HepG2 (cell line): ENCODE measurements around the gene UXS1. TPM values are rescaled to one million over a fixed set of nuclear protein-coding genes. Genes with fewer than 3 reads are reported as not detected.

Experiments
- ATAC-seq: fragments of 200-7000 bp; cut with Tn5 transposase; 3 replicates; pipeline ENCODE4 v1.9.1; 2020; ENCODE audit warnings: mild to moderate bottlenecking, moderate library complexity
- BruUV-seq: library from RNA; stranded (reverse); fragments of 400-500 nt; replicated peaks from 2 replicates; lab custom pipeline; 2021; lab: Mats Ljungman, UMichigan
- CTCF ChIA-PET: fragments of 300-600 bp; formaldehyde crosslinking; extraction: SDS; loops from one replicate; lab custom pipeline; 2021; ENCODE audit warnings: low total read pairs, inconsistent platforms, low intra/inter-chr PET ratio; lab: Yijun Ruan, JAX
- POLR2A ChIA-PET: fragments of 350-600 bp; sonication (Branson Sonifier 250); formaldehyde crosslinking; loops from one replicate; lab custom pipeline; 2020; ENCODE audit warnings: antibody characterized with exemption, inconsistent platforms; lab: Yijun Ruan, JAX
- DNase-seq: peaks from one replicate; pipeline ENCODE4 v3.0.0-alpha.2; 2015; ENCODE audit warnings: low spot score
- FAIRE-seq: peaks from 3 replicates; lab custom pipeline; 2011; peaks lifted over from hg19 to GRCh38; lab: Jason Lieb, UNC
- H2AFZ ChIP-seq: one replicate; pipeline ENCODE4 v1.6.1; 2011; ENCODE audit warnings: low read length, inconsistent platforms
- H3K27ac ChIP-seq: fragments of 300-600 bp; 3 replicates; pipeline ENCODE4 v1.8.0; 2011; ENCODE audit warnings: mixed run types, mild to moderate bottlenecking, mixed read lengths, low read length, inconsistent platforms; ENCODE audit not compliant: insufficient read depth; ENCODE audit errors: extremely low read length
- H3K27me3 ChIP-seq, 2 experiments: fragments of 200-600 bp in 1 of 2; 2 replicates in 1 of 2; 3 replicates in 1 of 2; pipeline versions ENCODE4 v1.6.0 to v1.8.0; 2011; ENCODE audit warnings: low read length in 2 of 2, mild to moderate bottlenecking in 2 of 2, moderate library complexity in 2 of 2, inconsistent platforms in 1 of 2; ENCODE audit not compliant: insufficient read depth in 2 of 2, control insufficient read depth in 1 of 2
- H3K36me3 ChIP-seq, 2 experiments: fragments of 200-600 bp in 1 of 2; replicated peaks in 1 of 2; 2 replicates in 1 of 2; 3 replicates in 1 of 2; pipeline versions ENCODE4 v1.5.1 to v1.8.0; 2011; ENCODE audit warnings: low read length in 2 of 2, inconsistent platforms in 1 of 2; ENCODE audit not compliant: insufficient read depth in 2 of 2, control insufficient read depth in 1 of 2
- H3K4me1 ChIP-seq: 2 replicates; pipeline ENCODE4 v1.5.1; 2012; ENCODE audit warnings: low read length, inconsistent platforms; ENCODE audit not compliant: insufficient read depth
- H3K4me2 ChIP-seq: 2 replicates; pipeline ENCODE4 v1.6.0; 2011; ENCODE audit warnings: low read depth, low read length, inconsistent platforms
- H3K4me3 ChIP-seq, 3 experiments: fragments of 200-600 bp in 1 of 3; sonication (generic), shearing (Covaris generic) in 1 of 3; replicated peaks in 1 of 3; 2 replicates each; pipeline ENCODE4 v1.5.1; 2011 to 2016; ENCODE audit warnings: low read length in 3 of 3, inconsistent platforms in 2 of 3, low read depth in 2 of 3, mild to moderate bottlenecking in 2 of 3, control low read depth in 1 of 3, mixed read lengths in 1 of 3; ENCODE audit not compliant: insufficient read depth in 1 of 3
- H3K79me2 ChIP-seq: one replicate; pipeline ENCODE4 v1.6.1; 2011; ENCODE audit warnings: low read length, inconsistent platforms; ENCODE audit not compliant: insufficient read depth
- H3K9ac ChIP-seq: 2 replicates; pipeline ENCODE4 v1.6.0; 2011; ENCODE audit warnings: mild to moderate bottlenecking, low read depth, low read length, inconsistent platforms; ENCODE audit not compliant: insufficient read depth
- H3K9me3 ChIP-seq: 2 replicates; pipeline ENCODE4 v1.5.1; 2012; ENCODE audit warnings: mild to moderate bottlenecking, low read length
- H4K20me1 ChIP-seq: 2 replicates; pipeline ENCODE4 v1.6.0; 2011; ENCODE audit warnings: inconsistent platforms, mild to moderate bottlenecking, low read length, moderate library complexity; ENCODE audit not compliant: insufficient read depth
- CBFB ChIP-seq: sonication (generic); formaldehyde crosslinking; IDR thresholded peaks from 2 replicates; pipeline ENCODE4 v1.4.0; 2020; ENCODE audit warnings: missing genetic modification reagents
- EED ChIP-seq: sonication (generic); formaldehyde crosslinking; IDR thresholded peaks from 2 replicates; pipeline ENCODE4 v1.5.0; 2020; ENCODE audit warnings: mild to moderate bottlenecking, missing genetic modification reagents
- JUND ChIP-seq: sonication (generic); formaldehyde crosslinking; IDR thresholded peaks from 2 replicates; pipeline ENCODE4 v1.8.0; 2022; ENCODE audit warnings: mild to moderate bottlenecking, missing genetic modification reagents
- RAD21 ChIP-seq: fragments of 450-650 bp; formaldehyde crosslinking; IDR thresholded peaks from 2 replicates; pipeline ENCODE4 v1.5.0; 2020; ENCODE audit warnings: mild to moderate bottlenecking
- RBM22 ChIP-seq: fragments of 200-400 bp; formaldehyde crosslinking; optimal IDR thresholded peaks from 2 replicates; pipeline ENCODE3; 2017; ENCODE audit warnings: mild to moderate bottlenecking, low read length, moderate library complexity
- SETDB1 ChIP-seq: sonication (generic); formaldehyde crosslinking; IDR thresholded peaks from 2 replicates; pipeline ENCODE4 v1.5.1; 2020; ENCODE audit warnings: missing genetic modification reagents, mild to moderate bottlenecking, borderline replicate concordance
- SMC3 ChIP-seq: IDR thresholded peaks from 2 replicates; pipeline ENCODE4 v1.6.1; 2011; ENCODE audit warnings: low read length, improper control_type of control experiment
- SMYD3 ChIP-seq: sonication (generic); formaldehyde crosslinking; IDR thresholded peaks from 2 replicates; pipeline ENCODE4 v1.8.1; 2023; ENCODE audit warnings: mild to moderate bottlenecking, missing genetic modification reagents
- STAG1 ChIP-seq: sonication (generic); formaldehyde crosslinking; IDR thresholded peaks from 2 replicates; pipeline ENCODE4 v1.4.0; 2020; ENCODE audit warnings: missing genetic modification reagents
- TEAD3 ChIP-seq: optimal IDR thresholded peaks from 2 replicates; pipeline ENCODE3; 2016; ENCODE audit warnings: borderline replicate concordance
- ZBTB20 ChIP-seq: sonication (generic); formaldehyde crosslinking; IDR thresholded peaks from 2 replicates; pipeline ENCODE4 v1.8.1; 2023; ENCODE audit warnings: missing genetic modification reagents, low read depth, mild to moderate bottlenecking, borderline replicate concordance
- ZFP36 ChIP-seq: fragments of 150-350 bp; IDR thresholded peaks from 2 replicates; pipeline ENCODE4 v1.6.1; 2018; ENCODE audit warnings: borderline replicate concordance, low read length, low read depth; ENCODE audit not compliant: partially characterized antibody
- ZNF432 ChIP-seq: sonication (generic); formaldehyde crosslinking; IDR thresholded peaks from 2 replicates; pipeline ENCODE4 v1.5.0; 2020; ENCODE audit warnings: missing genetic modification reagents, mild to moderate bottlenecking, borderline replicate concordance
- ZNF563 ChIP-seq: sonication (generic); formaldehyde crosslinking; IDR thresholded peaks from 2 replicates; pipeline ENCODE4 v1.8.0; 2022; ENCODE audit warnings: mild to moderate bottlenecking, moderate library complexity, missing genetic modification reagents
- ZNF616 ChIP-seq: sonication (generic); formaldehyde crosslinking; IDR thresholded peaks from 2 replicates; pipeline ENCODE4 v1.5.0; 2020; ENCODE audit warnings: low read depth, mild to moderate bottlenecking, missing genetic modification reagents
- WGBS: methylation state at CpG from one replicate; pipeline ENCODE4 v1.1.6; 2017; ENCODE audit warnings: low lambda C conversion rate; 5-methylcytosine and 5-hydroxymethylcytosine counted together
- in situ Hi-C: cut with HindIII; loops from 2 replicates; pipeline ENCODE4 v1.10.0; 2017; ENCODE audit warnings: low pct_unique_long_range_greater_than_20kb; ENCODE audit not compliant: extremely low pct_ligation_motif_present
- intact Hi-C: fragments of 100-400 bp; cut with micrococcal nuclease; formaldehyde crosslinking; loops from one replicate; pipeline ENCODE4 v1.10.0; 2022; ENCODE audit not compliant: unreplicated experiment
- polyA plus RNA-seq, 8 experiments: library from polyadenylated mRNA; depleted of rRNA in 3 of 8; stranded (reverse) in 7 of 8; unstranded in 1 of 8; fragments of >200 nt; fragmentation: Illumina TruSeq in 4 of 8; extraction: Trizol in 4 of 8; gene quantifications; 2 replicates each; pipeline versions ENCODE4 v1.2.1 to v1.2.3, GENCODE V29; 2011 to 2016; ENCODE audit warnings: low read depth in 4 of 8, missing spikeins in 1 of 8, mixed read lengths in 1 of 8; ENCODE audit not compliant: insufficient read depth in 1 of 8
- total RNA-seq, 5 experiments: library from RNA; depleted of rRNA; stranded (reverse); fragments of >200 nt; fragmentation: Illumina TruSeq; extraction: Trizol; gene quantifications; 2 replicates each; pipeline ENCODE4 v1.2.3, GENCODE V29; 2016; ENCODE audit warnings: low read depth in 1 of 5
- TF ChIP-seq, protein P1 (sequence below): sonication (generic); formaldehyde crosslinking; IDR thresholded peaks from 2 replicates; pipeline ENCODE4 v1.5.0; 2020; ENCODE audit warnings: mild to moderate bottlenecking, low read depth, missing genetic modification reagents, borderline replicate concordance
- TF ChIP-seq, protein P2 (sequence below): sonication (generic); formaldehyde crosslinking; IDR thresholded peaks from 2 replicates; pipeline ENCODE4 v1.4.0; 2020; ENCODE audit warnings: missing genetic modification reagents

Gene UXS1
- total and polyA plus RNA-seq, 2 of the 13 experiments (the other 11 are each of a cell fraction or from before 2014, with no cell fraction given), result 53.3 to 110 TPM

DNA sequence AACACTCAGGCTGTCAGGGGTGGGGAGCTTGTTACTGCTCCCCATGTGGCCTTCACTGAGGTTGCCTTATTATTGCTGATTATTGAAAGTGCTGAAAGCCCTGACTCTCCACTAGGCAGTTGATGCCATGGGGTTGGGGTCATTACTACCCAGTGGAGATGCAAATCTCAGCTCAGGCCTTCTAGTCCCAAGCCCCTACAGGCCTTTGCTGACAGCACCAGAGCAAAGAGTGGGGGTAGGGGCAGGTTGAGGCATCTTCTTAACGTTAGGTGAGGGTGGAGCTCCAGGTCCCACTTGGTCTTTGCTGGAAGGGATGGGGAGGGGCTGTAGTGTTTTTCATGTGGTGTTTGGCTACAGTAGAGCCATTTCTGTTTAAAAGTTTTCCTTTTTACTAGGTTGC lies 104.5 kb downstream of the UXS1 start:
- no peaks in the 10 kb centered on the region for H3K27me3 ChIP-seq
- H3K9me3 ChIP-seq, result no peaks in the 10 kb centered on the region
- ChIA-PET POLR2A (no interaction called here), CTCF (no interaction called here)
- H2AFZ ChIP-seq, result no peak overlapping the region
- no peak for FAIRE-seq
- BruUV-seq, result no TSS peak
- in situ Hi-C loops (no loop called here), intact Hi-C loops (no loop called here)
- H3K4me3 ChIP-seq, result no peak overlapping the region
- H3K4me2 ChIP-seq, result no peak overlapping the region
- 56% methylated on average over 1 of the region's 1 CpG for WGBS
- H4K20me1 ChIP-seq, result no peaks in the 10 kb centered on the region
- DNase-seq, result no peak
- H3K36me3 ChIP-seq, result peaks cover 0 to 13% of the 10 kb centered on the region in 2 experiments; a peak in 3 of 5 replicates
- H3K4me1 ChIP-seq, result no peaks in the 10 kb centered on the region
- TF ChIP-seq, protein P1, sequence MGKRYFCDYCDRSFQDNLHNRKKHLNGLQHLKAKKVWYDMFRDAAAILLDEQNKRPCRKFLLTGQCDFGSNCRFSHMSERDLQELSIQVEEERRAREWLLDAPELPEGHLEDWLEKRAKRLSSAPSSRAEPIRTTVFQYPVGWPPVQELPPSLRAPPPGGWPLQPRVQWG, result no peak
- TF ChIP-seq ZBTB20 (CRISPR knock-in tag) (no peak), RBM22 (peak; percentile 65), JUND (CRISPR knock-in tag) (no peak), ZNF563 (CRISPR knock-in tag) (no peak), ZNF616 (CRISPR knock-in tag) (no peak)
- H3K9ac ChIP-seq, result no peak overlapping the region
- no peak overlapping the region for H3K27ac ChIP-seq
- ATAC-seq, result peak; percentile 18; the same call in 2 of the 3 replicates
- no peaks in the 10 kb centered on the region for H3K79me2 ChIP-seq

DNA sequence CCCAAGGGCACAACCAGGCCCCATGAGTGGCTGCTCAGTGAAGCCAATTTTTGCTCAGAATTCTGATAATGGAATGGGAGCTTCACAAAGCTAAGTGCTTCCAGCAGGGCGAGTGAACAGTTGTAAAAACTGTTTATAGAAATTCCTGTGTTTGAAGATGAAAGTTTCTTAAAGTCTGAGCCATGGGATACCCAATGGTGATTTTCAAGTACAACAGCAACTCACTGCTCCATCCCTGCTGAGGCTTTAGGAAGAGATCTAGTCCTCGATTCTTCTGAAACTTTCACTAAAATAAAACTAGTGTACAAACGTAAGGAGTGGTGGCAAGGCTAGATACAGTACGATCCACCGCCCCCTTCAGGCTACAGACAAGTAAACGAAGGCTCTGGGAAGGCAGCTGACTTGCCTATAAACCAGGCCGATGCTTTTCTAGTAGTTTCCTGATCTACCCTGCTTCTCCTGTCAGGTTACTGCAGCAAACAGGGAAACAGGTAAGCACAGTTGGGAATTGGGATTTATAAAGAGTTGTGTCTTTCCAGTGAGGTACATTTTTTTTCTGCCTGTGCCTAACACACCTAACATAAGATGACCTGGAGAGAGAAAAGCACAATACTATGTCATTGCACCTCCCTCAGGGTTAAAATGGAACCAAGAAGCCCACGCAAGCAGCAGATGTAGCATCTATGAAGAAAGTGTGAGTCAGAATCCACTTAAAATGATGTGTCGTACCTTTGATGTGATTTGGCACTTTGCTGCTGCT lies 108.7 kb downstream of the UXS1 start:
- CTCF ChIA-PET, result interaction anchor here (1.9 kb wide), 1 partner anchor 188 kb away, joined by 14 read pairs; no protein-coding TSS in a partner anchor
- peak; percentile 54 for FAIRE-seq
- no peak for TF ChIP-seq TEAD3 (CRISPR knock-in tag)
- TF ChIP-seq EED, result no peak
- TF ChIP-seq SMYD3, result no peak
- peak; percentile 77 for TF ChIP-seq STAG1 (CRISPR knock-in tag)
- TF ChIP-seq ZNF432, result no peak
- TF ChIP-seq ZFP36, result no peak
- peak; percentile 68; the same call in 1 of the 2 replicates for TF ChIP-seq RAD21 (CRISPR knock-in tag)
- TF ChIP-seq, protein P2, sequence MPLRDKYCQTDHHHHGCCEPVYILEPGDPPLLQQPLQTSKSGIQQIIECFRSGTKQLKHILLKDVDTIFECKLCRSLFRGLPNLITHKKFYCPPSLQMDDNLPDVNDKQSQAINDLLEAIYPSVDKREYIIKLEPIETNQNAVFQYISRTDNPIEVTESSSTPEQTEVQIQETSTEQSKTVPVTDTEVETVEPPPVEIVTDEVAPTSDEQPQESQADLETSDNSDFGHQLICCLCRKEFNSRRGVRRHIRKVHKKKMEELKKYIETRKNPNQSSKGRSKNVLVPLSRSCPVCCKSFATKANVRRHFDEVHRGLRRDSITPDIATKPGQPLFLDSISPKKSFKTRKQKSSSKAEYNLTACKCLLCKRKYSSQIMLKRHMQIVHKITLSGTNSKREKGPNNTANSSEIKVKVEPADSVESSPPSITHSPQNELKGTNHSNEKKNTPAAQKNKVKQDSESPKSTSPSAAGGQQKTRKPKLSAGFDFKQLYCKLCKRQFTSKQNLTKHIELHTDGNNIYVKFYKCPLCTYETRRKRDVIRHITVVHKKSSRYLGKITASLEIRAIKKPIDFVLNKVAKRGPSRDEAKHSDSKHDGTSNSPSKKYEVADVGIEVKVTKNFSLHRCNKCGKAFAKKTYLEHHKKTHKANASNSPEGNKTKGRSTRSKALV (CRISPR knock-in tag), result no peak
- peak; percentile 55; the same call in 1 of the 2 replicates for TF ChIP-seq SMC3
- no peak for TF ChIP-seq SETDB1 (CRISPR knock-in tag)
- TF ChIP-seq CBFB (CRISPR knock-in tag), result no peak

More for the DNA sequence above, 108.7 kb downstream of the UXS1 start:
- POLR2A ChIA-PET, result no interaction called here
- H3K4me2 ChIP-seq, result 0 out of 2 replicates have a peak overlapping the region, but pooled peaks have one; percentile 15
- no peaks in the 10 kb centered on the region for H4K20me1 ChIP-seq
- H3K27ac ChIP-seq, result no peak overlapping the region
- H3K9ac ChIP-seq, result no peak overlapping the region
- in situ Hi-C loops, result no loop called here
- DNase-seq (peak; percentile 38), ATAC-seq (peak; percentile 96)
- BruUV-seq, result no TSS peak
- no peaks in the 10 kb centered on the region for H3K79me2 ChIP-seq
- no peak overlapping the region for H2AFZ ChIP-seq
- peaks cover 0 to 4% of the 10 kb centered on the region in 2 experiments; a peak in 1 of 5 replicates for H3K27me3 ChIP-seq
- no peaks in the 10 kb centered on the region for H3K9me3 ChIP-seq
- H3K4me3 ChIP-seq, result no peak overlapping the region
- intact Hi-C loops, result loop anchor here (1.0 kb wide), 1 partner anchor 188 kb away; no protein-coding TSS in a partner anchor
- no peaks in the 10 kb centered on the region for H3K36me3 ChIP-seq
- WGBS, result 20% methylated on average over 9 of the region's 9 CpGs
- no peaks in the 10 kb centered on the region for H3K4me1 ChIP-seq
